HUES48 (cell line): ENCODE measurements around the gene FARP2.
"Not testable (repeated sequence)": the region's sequence is repeated elsewhere in the genome, so short reads cannot be mapped to it uniquely, and the experiment has no call there.

Source experiments
- H3K27ac ChIP-seq: one replicate; pipeline ENCODE4 v1.7.0; 2013; ENCODE audit warnings: low read depth, low read length, inconsistent platforms
- H3K27me3 ChIP-seq: 2 replicates; pipeline ENCODE4 v1.6.1; 2013; ENCODE audit warnings: mild to moderate bottlenecking, low read length; ENCODE audit not compliant: control insufficient read depth, insufficient read depth
- H3K36me3 ChIP-seq: 2 replicates; pipeline ENCODE4 v1.6.1; 2013; ENCODE audit warnings: low read length; ENCODE audit not compliant: control insufficient read depth, insufficient read depth
- H3K4me1 ChIP-seq: 2 replicates; pipeline ENCODE4 v1.6.1; 2013; ENCODE audit warnings: mild to moderate bottlenecking, low read length; ENCODE audit not compliant: control insufficient read depth, insufficient read depth
- H3K4me3 ChIP-seq: 2 replicates; pipeline ENCODE4 v1.5.1; 2013; ENCODE audit warnings: mild to moderate bottlenecking, low read depth, low read length
- H3K9ac ChIP-seq: 2 replicates; pipeline ENCODE4 v1.6.1; 2013; ENCODE audit warnings: mild to moderate bottlenecking, low read depth, low read length, moderate library complexity
- H3K9me3 ChIP-seq: 2 replicates; pipeline ENCODE4 v1.6.1; 2013; ENCODE audit warnings: low read length; ENCODE audit not compliant: control insufficient read depth, insufficient read depth

Gene FARP2

GRCh38 chr2:241390301-241391206 lies 34.5 kb downstream of the FARP2 start:
- no peak overlapping the region for H3K4me3 ChIP-seq
- no peaks in the 10 kb centered on the region for H3K9me3 ChIP-seq
- H3K27ac ChIP-seq = no peak overlapping the region
- H3K9ac ChIP-seq = no peak overlapping the region
- no peaks in the 10 kb centered on the region for H3K4me1 ChIP-seq
- no peaks in the 10 kb centered on the region for H3K27me3 ChIP-seq
- H3K36me3 ChIP-seq = 0 out of 2 replicates have a peak, but pooled peaks cover 3% of the 10 kb centered on the region

GRCh38 chr2:241391892-241392665 lies 36.0 kb downstream of the FARP2 start:
- Histone ChIP-seq H3K9ac (no peak overlapping the region), H3K27ac (no peak overlapping the region), H3K36me3 (0 out of 2 replicates have a peak, but pooled peaks cover 5% of the 10 kb centered on the region), H3K4me3 (no peak overlapping the region), H3K9me3 (no peaks in the 10 kb centered on the region), H3K4me1 (no peaks in the 10 kb centered on the region), H3K27me3 (no peaks in the 10 kb centered on the region)

- not testable (repeated sequence) for H3K4me1 ChIP-seq
These were observed 36.7 kb downstream of the FARP2 start for GRCh38 chr2:241392753-241393152.

GRCh38 chr2:241393524-241394196 lies 37.6 kb downstream of the FARP2 start:
- 0 out of 2 replicates have a peak, but pooled peaks cover 5% of the 10 kb centered on the region for H3K36me3 ChIP-seq
- H3K9ac ChIP-seq = no peak overlapping the region
- H3K4me3 ChIP-seq = no peak overlapping the region
- no peak overlapping the region for H3K27ac ChIP-seq
- H3K4me1 ChIP-seq = no peaks in the 10 kb centered on the region
- no peaks in the 10 kb centered on the region for H3K9me3 ChIP-seq
- no peaks in the 10 kb centered on the region for H3K27me3 ChIP-seq

More at GRCh38 chr2:241392753-241393152, 36.7 kb downstream of the FARP2 start:
- not testable (repeated sequence) for H3K9ac ChIP-seq, H3K27ac ChIP-seq, H3K27me3 ChIP-seq, H3K36me3 ChIP-seq, H3K4me3 ChIP-seq, H3K9me3 ChIP-seq

- H3K9me3 ChIP-seq, H3K27me3 ChIP-seq, H3K4me3 ChIP-seq, H3K36me3 ChIP-seq, H3K9ac ChIP-seq, H3K27ac ChIP-seq, H3K4me1 ChIP-seq: not testable (repeated sequence)
These were observed 40.7 kb downstream of the FARP2 start for GRCh38 chr2:241396809-241397208.

GRCh38 chr2:241399941-241400922 lies 44.1 kb downstream of the FARP2 start:
- Histone ChIP-seq H3K9ac (no peak overlapping the region), H3K36me3 (0 out of 2 replicates have a peak, but pooled peaks cover 7% of the 10 kb centered on the region), H3K4me3 (no peak overlapping the region), H3K9me3 (no peaks in the 10 kb centered on the region), H3K27me3 (no peaks in the 10 kb centered on the region), H3K4me1 (no peaks in the 10 kb centered on the region), H3K27ac (no peak overlapping the region)

- peaks cover 48% of the 10 kb centered on the region for H3K36me3 ChIP-seq
- H3K9ac ChIP-seq = no peak overlapping the region
- H3K4me3 ChIP-seq = no peak overlapping the region
- H3K27ac ChIP-seq = no peak overlapping the region
- no peaks in the 10 kb centered on the region for H3K27me3 ChIP-seq
- H3K9me3 ChIP-seq = no peaks in the 10 kb centered on the region
- H3K4me1 ChIP-seq = no peaks in the 10 kb centered on the region
These were observed 52.8 kb downstream of the FARP2 start for GRCh38 chr2:241408849-241409248.

GRCh38 chr2:241410739-241411176 lies 54.7 kb downstream of the FARP2 start:
- Histone ChIP-seq H3K27me3 (no peaks in the 10 kb centered on the region), H3K4me1 (no peaks in the 10 kb centered on the region), H3K4me3 (no peak overlapping the region), H3K9ac (no peak overlapping the region), H3K27ac (no peak overlapping the region), H3K9me3 (no peaks in the 10 kb centered on the region), H3K36me3 (peaks cover 57% of the 10 kb centered on the region)

- Histone ChIP-seq H3K4me3 (no peak overlapping the region), H3K27ac (no peak overlapping the region), H3K9ac (no peak overlapping the region), H3K36me3 (peaks cover 60% of the 10 kb centered on the region), H3K4me1 (no peaks in the 10 kb centered on the region), H3K9me3 (no peaks in the 10 kb centered on the region), H3K27me3 (no peaks in the 10 kb centered on the region)
These were observed 56.1 kb downstream of the FARP2 start for GRCh38 chr2:241412144-241412543.

GRCh38 chr2:241413501-241413900 lies 57.4 kb downstream of the FARP2 start:
- not testable (repeated sequence) for H3K9ac ChIP-seq, H3K27ac ChIP-seq, H3K4me3 ChIP-seq, H3K27me3 ChIP-seq, H3K4me1 ChIP-seq, H3K9me3 ChIP-seq
- H3K36me3 ChIP-seq = peaks cover 64% of the 10 kb centered on the region
